HepG2 (cell line): ENCODE results near the gene TOMM20. TPM values are rescaled to one million over a fixed set of nuclear protein-coding genes. Genes with fewer than 3 reads are reported as not detected.

Experiments
- FOSL1 ChIP-seq: sonication (generic); formaldehyde crosslinking; IDR thresholded peaks from 2 replicates; pipeline ENCODE4 v1.9.0; 2021; ENCODE audit warnings: missing genetic modification reagents, borderline replicate concordance
- FOSL2 ChIP-seq: sonication (generic); formaldehyde crosslinking; IDR thresholded peaks from 2 replicates; pipeline ENCODE4 v1.4.0; 2020; ENCODE audit warnings: missing genetic modification reagents
- KAT2B ChIP-seq: fragments of 150-350 bp; IDR thresholded peaks from 2 replicates; pipeline ENCODE4 v1.6.1; 2014; ENCODE audit warnings: low read depth, low read length, borderline replicate concordance
- KDM5B ChIP-seq: sonication (generic); formaldehyde crosslinking; IDR thresholded peaks from 2 replicates; pipeline ENCODE4 v1.4.0; 2020; ENCODE audit warnings: missing genetic modification reagents, mild to moderate bottlenecking, borderline replicate concordance
- NR1H2 ChIP-seq: sonication (generic); formaldehyde crosslinking; IDR thresholded peaks from 2 replicates; pipeline ENCODE4 v1.8.1; 2022; ENCODE audit warnings: low read depth, missing genetic modification reagents, borderline replicate concordance
- PHF5A ChIP-seq: IDR thresholded peaks from one replicate; pipeline ENCODE4 v1.6.1; 2018; ENCODE audit warnings: low read depth, missing genetic modification reagents; ENCODE audit not compliant: unreplicated experiment
- SIX1 ChIP-seq: sonication (generic); formaldehyde crosslinking; IDR thresholded peaks from 2 replicates; pipeline ENCODE4 v1.4.0; 2020; ENCODE audit warnings: missing genetic modification reagents, borderline replicate concordance
- SP4 ChIP-seq: sonication (generic); formaldehyde crosslinking; IDR thresholded peaks from 2 replicates; pipeline ENCODE4 v1.8.1; 2023; ENCODE audit warnings: mild to moderate bottlenecking, missing genetic modification reagents
- SRF ChIP-seq: IDR thresholded peaks from 2 replicates; pipeline ENCODE4 v1.6.1; 2011; ENCODE audit warnings: mild to moderate bottlenecking, low read depth, low read length, moderate library complexity
- ZKSCAN5 ChIP-seq: sonication (generic); formaldehyde crosslinking; IDR thresholded peaks from 2 replicates; pipeline ENCODE4 v1.5.1; 2020; ENCODE audit warnings: mild to moderate bottlenecking, missing genetic modification reagents
- ZNF138 ChIP-seq: sonication (generic); formaldehyde crosslinking; IDR thresholded peaks from 2 replicates; pipeline ENCODE4 v1.5.0; 2020; ENCODE audit warnings: mild to moderate bottlenecking, low read depth, missing genetic modification reagents
- ZNF451 ChIP-seq: sonication (generic); formaldehyde crosslinking; IDR thresholded peaks from 2 replicates; pipeline ENCODE4 v1.5.0; 2020; ENCODE audit warnings: mild to moderate bottlenecking, missing genetic modification reagents
- ZNF468 ChIP-seq: sonication (generic); formaldehyde crosslinking; IDR thresholded peaks from 2 replicates; pipeline ENCODE4 v1.8.0; 2022; ENCODE audit warnings: mild to moderate bottlenecking, moderate library complexity, missing genetic modification reagents
- polyA plus RNA-seq, 8 experiments: library from polyadenylated mRNA; depleted of rRNA in 3 of 8; stranded (reverse) in 7 of 8; unstranded in 1 of 8; fragments of >200 nt; fragmentation: Illumina TruSeq in 4 of 8; extraction: Trizol in 4 of 8; gene quantifications; 2 replicates each; pipeline versions ENCODE4 v1.2.1 to v1.2.3, GENCODE V29; 2011 to 2016; ENCODE audit warnings: low read depth in 4 of 8, missing spikeins in 1 of 8, mixed read lengths in 1 of 8; ENCODE audit not compliant: insufficient read depth in 1 of 8
- total RNA-seq, 5 experiments: library from RNA; depleted of rRNA; stranded (reverse); fragments of >200 nt; fragmentation: Illumina TruSeq; extraction: Trizol; gene quantifications; 2 replicates each; pipeline ENCODE4 v1.2.3, GENCODE V29; 2016; ENCODE audit warnings: low read depth in 1 of 5
- TF ChIP-seq, protein P1 (sequence below): sonication (generic); formaldehyde crosslinking; IDR thresholded peaks from 2 replicates; pipeline ENCODE4 v1.4.0; 2020; ENCODE audit warnings: mild to moderate bottlenecking, missing genetic modification reagents
- TF ChIP-seq, protein P2 (sequence below): sonication (generic); formaldehyde crosslinking; IDR thresholded peaks from 2 replicates; pipeline ENCODE4 v1.4.0; 2020; ENCODE audit warnings: missing genetic modification reagents
- TF ChIP-seq, protein P3 (sequence below): sonication (generic); formaldehyde crosslinking; IDR thresholded peaks from 2 replicates; pipeline ENCODE4 v1.8.1; 2022; ENCODE audit warnings: low read depth, mild to moderate bottlenecking, missing genetic modification reagents
- TF ChIP-seq, protein P4 (sequence below): sonication (generic); formaldehyde crosslinking; conservative IDR thresholded peaks from 2 replicates; pipeline ENCODE4 v1.8.0; 2022; ENCODE audit warnings: mild to moderate bottlenecking, moderate library complexity, missing genetic modification reagents

The TOMM20 gene
- total and polyA plus RNA-seq, 2 of the 13 experiments (the other 11 are each of a cell fraction or from before 2014, with no cell fraction given): 153 to 376 TPM

DNA sequence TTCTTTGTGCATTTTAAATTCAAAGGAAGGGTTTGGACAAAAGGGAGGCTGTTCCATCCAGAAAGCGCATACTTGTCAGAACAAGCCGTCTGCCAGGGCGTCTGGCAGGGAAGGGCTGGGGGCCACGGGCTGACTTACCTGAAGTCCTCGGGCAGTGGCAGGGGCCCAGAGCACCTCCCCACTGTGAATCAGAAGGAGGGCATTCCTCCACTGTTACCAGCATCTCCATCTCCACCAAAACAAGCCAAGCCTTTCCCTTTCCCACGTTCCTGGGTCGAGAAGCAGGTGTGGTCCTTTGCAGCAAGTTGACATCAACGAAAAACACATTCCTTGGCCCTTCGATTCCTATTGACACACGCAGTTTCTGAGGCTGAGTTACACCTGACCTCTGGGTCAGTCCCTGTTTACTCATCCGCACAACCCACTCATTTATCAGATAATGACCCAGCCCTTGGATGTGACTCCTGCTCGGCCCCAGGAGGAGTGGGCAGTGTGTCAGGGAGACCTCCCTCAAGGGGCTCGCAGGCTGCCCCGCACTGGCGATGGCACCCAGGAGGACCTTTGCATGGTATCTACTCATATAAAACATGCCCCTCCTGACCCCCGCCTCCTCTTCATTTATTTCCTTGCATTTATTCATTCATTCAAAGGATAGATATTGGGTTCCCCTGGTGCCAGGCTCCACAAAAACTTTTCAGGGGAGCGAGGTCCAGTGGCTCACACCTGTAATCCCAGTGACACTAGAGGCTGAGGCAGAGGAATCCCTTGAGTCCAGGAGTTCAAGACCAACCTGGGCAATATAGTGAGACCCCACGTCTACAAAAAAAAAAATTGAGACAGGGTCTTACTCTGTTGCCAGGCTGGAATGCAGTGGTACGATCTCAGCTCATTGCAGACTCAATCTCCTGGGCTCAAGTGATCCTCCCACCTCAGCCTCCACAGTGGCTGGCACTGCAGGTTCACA lies 60.2 kb downstream of the TOMM20 start (continued):
- TF ChIP-seq, protein P1, sequence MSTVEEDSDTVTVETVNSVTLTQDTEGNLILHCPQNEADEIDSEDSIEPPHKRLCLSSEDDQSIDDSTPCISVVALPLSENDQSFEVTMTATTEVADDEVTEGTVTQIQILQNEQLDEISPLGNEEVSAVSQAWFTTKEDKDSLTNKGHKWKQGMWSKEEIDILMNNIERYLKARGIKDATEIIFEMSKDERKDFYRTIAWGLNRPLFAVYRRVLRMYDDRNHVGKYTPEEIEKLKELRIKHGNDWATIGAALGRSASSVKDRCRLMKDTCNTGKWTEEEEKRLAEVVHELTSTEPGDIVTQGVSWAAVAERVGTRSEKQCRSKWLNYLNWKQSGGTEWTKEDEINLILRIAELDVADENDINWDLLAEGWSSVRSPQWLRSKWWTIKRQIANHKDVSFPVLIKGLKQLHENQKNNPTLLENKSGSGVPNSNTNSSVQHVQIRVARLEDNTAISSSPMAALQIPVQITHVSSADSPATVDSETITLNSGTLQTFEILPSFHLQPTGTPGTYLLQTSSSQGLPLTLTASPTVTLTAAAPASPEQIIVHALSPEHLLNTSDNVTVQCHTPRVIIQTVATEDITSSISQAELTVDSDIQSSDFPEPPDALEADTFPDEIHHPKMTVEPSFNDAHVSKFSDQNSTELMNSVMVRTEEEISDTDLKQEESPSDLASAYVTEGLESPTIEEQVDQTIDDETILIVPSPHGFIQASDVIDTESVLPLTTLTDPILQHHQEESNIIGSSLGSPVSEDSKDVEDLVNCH: no peak
- TF ChIP-seq KAT2B: no peak
- TF ChIP-seq FOSL1 (CRISPR knock-in tag): no peak; the same call in 1 of the 2 replicates
- no peak for TF ChIP-seq ZNF468 (CRISPR knock-in tag)
- peak; percentile 64 for TF ChIP-seq PHF5A (CRISPR knock-in tag)
- TF ChIP-seq NR1H2: no peak
- TF ChIP-seq ZNF138 (CRISPR knock-in tag): no peak
- peak; percentile 93 for TF ChIP-seq FOSL2 (CRISPR knock-in tag)
- TF ChIP-seq SP4 (CRISPR knock-in tag): peak; percentile 57; the same call in 1 of the 2 replicates
- TF ChIP-seq SRF: no peak
- no peak for TF ChIP-seq ZNF451 (CRISPR knock-in tag)
- TF ChIP-seq, protein P2, sequence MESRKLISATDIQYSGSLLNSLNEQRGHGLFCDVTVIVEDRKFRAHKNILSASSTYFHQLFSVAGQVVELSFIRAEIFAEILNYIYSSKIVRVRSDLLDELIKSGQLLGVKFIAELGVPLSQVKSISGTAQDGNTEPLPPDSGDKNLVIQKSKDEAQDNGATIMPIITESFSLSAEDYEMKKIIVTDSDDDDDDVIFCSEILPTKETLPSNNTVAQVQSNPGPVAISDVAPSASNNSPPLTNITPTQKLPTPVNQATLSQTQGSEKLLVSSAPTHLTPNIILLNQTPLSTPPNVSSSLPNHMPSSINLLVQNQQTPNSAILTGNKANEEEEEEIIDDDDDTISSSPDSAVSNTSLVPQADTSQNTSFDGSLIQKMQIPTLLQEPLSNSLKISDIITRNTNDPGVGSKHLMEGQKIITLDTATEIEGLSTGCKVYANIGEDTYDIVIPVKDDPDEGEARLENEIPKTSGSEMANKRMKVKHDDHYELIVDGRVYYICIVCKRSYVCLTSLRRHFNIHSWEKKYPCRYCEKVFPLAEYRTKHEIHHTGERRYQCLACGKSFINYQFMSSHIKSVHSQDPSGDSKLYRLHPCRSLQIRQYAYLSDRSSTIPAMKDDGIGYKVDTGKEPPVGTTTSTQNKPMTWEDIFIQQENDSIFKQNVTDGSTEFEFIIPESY (CRISPR knock-in tag): 0 out of 2 replicates have a peak, but pooled peaks have one; percentile 35
- TF ChIP-seq, protein P3, sequence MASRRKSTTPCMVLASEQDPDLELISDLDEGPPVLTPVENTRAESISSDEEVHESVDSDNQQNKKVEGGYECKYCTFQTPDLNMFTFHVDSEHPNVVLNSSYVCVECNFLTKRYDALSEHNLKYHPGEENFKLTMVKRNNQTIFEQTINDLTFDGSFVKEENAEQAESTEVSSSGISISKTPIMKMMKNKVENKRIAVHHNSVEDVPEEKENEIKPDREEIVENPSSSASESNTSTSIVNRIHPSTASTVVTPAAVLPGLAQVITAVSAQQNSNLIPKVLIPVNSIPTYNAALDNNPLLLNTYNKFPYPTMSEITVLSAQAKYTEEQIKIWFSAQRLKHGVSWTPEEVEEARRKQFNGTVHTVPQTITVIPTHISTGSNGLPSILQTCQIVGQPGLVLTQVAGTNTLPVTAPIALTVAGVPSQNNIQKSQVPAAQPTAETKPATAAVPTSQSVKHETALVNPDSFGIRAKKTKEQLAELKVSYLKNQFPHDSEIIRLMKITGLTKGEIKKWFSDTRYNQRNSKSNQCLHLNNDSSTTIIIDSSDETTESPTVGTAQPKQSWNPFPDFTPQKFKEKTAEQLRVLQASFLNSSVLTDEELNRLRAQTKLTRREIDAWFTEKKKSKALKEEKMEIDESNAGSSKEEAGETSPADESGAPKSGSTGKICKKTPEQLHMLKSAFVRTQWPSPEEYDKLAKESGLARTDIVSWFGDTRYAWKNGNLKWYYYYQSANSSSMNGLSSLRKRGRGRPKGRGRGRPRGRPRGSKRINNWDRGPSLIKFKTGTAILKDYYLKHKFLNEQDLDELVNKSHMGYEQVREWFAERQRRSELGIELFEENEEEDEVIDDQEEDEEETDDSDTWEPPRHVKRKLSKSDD: 0 out of 2 replicates have a peak, but pooled peaks have one; percentile 64
- peak; percentile 76; the same call in 1 of the 2 replicates for TF ChIP-seq SIX1
- TF ChIP-seq, protein P4, sequence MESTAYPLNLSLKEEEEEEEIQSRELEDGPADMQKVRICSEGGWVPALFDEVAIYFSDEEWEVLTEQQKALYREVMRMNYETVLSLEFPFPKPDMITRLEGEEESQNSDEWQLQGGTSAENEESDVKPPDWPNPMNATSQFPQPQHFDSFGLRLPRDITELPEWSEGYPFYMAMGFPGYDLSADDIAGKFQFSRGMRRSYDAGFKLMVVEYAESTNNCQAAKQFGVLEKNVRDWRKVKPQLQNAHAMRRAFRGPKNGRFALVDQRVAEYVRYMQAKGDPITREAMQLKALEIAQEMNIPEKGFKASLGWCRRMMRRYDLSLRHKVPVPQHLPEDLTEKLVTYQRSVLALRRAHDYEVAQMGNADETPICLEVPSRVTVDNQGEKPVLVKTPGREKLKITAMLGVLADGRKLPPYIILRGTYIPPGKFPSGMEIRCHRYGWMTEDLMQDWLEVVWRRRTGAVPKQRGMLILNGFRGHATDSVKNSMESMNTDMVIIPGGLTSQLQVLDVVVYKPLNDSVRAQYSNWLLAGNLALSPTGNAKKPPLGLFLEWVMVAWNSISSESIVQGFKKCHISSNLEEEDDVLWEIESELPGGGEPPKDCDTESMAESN (CRISPR knock-in tag): no peak
- TF ChIP-seq ZKSCAN5: no peak
- TF ChIP-seq KDM5B (CRISPR knock-in tag): peak; percentile 78; the same call in 1 of the 2 replicates
